Stimulated activated CD4-positive, alpha-beta T cell treated with anti-CD3 and anti-CD28 coated beads, Interleukin-4, amount 100 ng/mL, for 1 hour (primary cell): ENCODE results near the gene CITED4.

Source experiments
- DNase-seq: peaks from one replicate; pipeline ENCODE4 v3.0.0-alpha.2; 2020

Gene CITED4

DNA sequence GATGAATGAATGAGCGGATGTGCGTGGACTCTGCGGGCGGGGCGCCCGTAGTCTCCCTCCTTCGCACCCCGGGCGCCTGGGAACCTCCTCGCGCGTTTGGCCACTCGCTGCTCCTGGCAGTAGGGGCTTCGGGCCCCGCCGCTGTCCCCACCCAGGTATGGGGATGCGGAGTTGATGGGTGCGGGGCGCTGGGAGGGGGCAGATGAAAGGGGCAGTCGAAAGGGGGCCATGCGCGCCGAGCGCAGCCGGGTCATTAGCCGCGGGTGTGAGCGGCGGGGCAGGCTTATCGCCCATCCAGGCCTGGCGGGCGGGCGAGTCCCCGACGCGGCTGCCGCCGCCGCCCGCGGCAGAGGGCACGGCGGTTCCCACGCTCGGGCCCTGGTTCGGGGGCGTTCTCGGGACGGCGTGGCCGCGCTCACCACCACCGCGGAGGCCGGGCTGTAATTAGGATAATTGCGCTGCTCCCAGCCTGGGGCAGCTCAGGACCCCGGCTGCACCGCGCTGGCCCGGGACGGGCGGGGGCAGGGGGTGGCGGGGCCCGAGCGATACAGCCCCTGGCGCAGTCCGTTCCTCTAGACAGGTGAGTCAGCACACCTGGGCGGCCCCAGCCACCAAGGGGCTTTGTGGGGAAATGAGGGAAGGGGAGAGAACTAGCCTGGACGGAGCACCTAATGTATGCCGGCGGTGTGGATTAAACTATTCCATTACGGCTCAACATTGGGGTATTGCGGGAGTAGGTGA, 22.1 kb upstream of the CITED4 start:
- no peak for DNase-seq

DNA sequence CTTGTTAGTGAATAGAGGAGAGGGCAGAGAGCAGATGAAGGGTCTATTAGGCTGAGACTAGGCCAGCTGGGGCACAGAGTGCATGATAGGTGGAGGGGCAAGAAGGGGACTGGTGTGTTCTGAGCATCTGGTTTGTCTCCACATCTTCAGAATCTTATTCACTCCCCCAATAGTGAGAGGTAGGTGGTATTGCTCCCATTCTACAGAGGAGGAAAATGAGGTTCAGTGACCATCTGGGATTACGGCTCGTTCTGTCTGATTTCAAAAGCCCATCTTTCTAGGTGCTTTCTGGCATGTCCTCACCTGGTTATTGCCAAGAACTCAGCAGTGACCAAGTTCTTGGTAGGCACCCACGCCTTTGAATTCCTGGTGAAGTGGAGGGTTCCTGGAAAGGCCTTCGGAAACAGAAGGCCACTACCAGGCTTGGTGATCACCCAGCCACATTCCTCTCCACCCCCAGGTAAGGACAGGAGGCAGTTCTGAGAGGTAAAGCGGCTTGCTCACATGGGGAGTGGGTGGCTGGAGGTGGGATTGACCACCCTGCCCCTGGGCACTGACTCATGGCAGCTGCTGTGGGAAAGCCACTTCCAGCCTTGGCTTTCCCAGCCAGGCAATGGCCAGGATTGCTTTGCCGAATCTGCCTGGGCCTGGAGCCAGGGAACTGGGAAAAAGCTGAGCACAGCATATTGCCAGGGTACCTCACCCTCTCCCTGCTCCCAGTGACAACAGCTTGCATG, 18.8 kb upstream of the CITED4 start:
- DNase-seq: no peak

DNA sequence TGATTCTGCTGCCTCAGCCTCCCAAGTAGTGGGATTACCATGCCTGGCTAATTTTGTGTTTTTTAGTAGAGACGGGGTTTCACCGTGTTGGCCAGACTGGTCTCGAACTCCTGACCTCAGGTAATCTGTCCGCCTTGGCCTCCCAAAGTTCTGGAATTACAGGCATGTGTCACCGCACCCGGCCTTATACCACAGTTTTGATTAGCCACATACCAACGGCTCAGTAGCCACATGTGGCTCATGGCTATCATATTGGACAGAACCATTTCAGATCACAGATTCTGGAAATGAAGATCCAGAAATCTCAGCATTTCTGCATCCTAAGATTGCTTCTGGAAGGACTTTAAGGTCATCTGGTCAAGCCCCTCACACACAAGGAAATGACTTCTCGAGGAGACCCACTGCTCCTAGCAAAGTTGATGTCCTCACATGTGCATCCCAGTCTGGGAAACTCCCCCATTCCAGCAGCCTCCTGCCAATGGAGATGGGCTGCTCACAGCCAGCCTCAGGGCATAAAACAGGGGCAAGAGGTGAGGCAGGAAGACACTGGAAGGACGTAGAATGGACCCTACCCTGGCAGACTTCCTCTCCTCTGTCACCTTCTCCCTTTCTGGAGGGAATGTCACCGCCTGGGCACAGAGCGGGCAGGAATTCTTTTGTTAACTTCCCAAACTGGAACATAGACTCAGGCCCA, 17.5 kb upstream of the CITED4 start:
- no peak for DNase-seq

DNA sequence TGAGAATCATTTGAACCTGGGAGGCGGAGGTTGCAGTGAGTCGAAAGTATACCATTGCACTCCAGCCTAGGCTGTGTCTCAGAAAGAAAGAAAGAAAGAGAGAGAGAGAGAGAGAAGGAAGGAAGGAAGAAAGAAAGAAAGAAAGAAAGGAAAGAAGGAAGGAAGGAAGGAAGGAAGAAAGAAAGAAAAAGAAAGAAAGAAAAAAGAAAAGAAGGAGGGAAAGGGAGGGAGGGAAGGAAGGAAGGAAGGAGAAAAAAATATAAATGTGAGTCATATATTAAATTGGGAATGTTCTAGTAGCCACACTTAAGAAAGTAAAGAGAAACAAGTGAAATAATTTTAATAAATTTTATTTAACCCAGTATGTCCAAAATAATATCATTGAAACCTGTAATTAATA, 16.7 kb upstream of the CITED4 start:
- DNase-seq: no peak

DNA sequence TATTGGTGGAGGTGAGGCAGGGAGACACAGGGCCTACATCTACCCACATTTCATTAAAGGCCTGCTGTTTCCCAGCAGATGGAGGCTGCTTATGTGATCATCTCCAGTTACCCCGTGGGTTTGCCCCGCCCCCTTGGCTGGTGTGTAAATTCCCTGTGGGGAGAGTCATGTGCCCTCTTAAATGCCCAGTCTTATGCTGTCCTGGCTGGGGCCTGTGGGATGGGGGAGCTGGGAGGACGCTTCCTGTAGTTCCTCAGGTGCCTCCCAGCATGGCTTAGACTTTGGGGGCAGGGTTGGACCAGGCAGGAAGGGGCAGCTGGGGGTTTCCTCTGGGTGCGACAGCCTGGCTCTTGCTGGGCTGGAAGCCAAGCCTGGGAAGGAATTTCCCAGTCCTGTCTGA, 15.5 kb upstream of the CITED4 start:
- peak; percentile 33 for DNase-seq

DNA sequence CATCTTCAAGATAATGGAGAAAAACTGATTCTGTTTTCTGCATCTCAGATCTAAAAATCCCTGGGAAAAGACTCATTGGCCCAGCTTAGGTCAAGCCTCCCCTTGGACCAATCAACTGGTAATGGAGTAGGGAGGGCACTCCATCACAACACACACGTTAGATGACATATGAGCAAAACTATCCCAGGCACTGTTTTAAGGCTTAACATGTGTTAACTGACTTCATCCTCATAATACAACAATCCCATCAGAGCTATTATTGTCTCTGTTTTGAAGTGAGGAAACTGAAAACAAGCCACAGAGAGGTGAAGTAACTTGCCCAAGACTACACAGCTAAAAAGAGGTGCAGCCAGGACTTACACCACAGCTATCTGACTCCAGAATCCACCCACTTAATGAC, 14.7 kb upstream of the CITED4 start:
- DNase-seq: no peak

DNA sequence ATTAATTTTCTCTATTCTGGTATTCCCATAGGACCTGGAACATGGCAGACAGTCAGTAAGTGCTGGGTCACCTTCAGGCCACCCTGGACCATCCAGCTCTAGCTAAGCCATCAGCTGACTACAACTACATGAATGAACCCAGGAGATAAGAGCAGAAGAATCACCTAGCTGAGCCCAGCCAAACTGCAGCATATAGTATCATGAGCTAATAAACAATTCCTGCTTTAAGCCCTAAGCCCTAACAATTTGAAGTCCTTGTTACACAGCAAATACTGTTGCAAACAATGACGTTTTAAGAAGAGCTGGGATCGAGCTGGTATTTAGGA, 14.2 kb upstream of the CITED4 start:
- DNase-seq: no peak

DNA sequence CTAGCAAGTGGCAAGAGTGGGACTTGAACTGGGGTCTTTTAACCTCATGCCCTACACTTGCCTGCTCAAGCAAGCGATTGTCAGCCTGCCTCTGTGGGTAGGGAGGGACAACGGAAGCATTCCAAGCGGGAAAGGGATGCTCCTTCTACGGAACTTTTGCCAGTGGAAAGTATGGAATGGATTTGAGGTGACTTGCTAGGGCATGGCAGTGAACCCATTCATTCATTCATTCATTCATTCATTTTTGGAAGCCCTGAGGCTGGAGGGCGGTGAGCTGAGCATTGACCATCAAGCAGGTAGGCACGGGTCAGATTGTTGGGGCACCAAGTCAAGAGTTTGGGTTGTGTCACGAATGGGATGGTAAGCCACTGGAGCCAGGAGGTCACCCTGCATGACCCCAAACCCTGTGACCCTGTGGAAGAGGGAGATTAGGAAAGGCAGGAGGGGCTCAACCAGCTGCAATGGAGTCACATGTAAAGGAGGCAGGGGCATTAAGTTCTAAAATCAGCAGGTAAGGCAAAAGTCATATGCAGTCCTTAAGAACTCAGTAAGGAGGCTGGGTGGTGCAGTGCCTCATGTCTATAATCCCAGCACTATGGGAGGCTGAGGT, 11.8 kb upstream of the CITED4 start:
- no peak for DNase-seq

DNA sequence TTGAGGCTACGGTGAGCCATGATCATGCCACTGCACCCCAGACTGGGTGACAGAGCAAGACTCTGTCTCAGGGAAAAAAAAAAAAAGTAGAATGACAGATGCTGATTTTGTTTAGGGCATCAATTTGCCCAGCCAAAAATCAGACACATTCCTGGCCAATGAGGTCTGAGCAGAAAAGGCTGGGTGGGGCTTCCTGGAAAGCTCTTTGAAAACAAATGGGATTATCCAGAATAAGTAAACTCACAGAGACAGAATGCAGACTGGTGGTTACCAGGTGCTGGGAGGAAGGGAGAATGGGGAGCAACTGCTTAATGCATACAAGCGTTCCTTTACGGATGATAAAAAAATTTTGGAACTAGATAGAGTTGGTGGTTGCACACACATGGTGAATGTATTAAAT, 10.1 kb upstream of the CITED4 start:
- no peak for DNase-seq

DNA sequence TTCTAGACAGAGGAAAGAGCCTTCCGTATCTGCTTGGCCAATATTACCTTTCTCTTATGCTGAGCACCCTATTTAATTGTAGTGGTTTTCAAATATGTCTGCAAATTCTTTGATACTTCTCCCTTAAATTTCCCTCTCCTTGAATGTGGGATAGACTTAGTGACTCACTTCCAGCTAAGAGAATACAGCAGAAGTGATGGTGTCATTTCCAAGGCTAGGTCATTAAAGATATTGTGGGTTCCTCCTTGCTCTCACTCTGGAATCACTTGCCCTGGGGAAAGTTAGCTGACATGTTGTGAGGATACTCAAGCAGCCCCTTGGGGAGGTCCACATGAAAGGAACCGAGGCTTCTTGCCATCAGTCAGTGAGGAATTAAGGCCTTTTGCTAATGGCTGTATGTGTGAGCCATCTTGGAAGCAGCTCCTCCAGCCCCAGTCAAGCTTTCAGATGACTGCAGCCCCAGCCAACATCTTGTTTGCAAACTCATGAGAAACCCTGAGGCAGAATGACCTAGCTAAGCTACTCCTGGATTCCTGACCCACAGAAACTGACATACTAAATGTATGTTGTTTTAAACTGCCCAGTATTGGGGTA, 8.1 kb upstream of the CITED4 start:
- DNase-seq: no peak

DNA sequence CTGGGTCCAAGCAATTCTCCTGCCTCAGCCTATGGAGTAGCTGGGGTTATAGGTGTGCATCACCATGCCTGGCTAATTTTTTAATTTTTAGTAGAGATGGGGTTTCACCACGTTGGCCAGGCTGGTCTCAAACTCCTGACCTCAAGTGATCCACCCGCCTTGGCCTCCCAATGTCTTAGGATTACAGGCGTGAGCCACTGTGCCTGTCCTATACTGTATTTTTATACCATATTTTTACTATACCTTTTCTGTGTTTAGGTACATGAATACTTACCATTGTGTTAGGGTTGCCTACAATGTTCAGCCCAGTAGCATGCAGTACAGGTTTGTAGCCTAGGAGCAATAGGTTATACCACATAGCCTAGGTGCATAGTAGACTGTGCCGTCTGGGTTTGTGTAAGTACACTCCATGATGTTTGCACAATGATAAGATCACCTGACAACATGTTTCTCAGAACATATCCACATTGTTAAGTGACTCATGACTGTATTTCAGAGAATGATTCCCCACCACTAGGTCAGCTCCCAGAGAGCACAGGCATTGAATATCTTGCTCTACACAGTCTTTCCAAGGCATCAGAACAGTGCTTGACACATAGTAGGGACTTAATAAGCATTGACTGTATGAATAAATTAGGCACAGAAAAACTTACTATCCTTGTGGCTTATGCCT, 6.0 kb upstream of the CITED4 start:
- no peak for DNase-seq

DNA sequence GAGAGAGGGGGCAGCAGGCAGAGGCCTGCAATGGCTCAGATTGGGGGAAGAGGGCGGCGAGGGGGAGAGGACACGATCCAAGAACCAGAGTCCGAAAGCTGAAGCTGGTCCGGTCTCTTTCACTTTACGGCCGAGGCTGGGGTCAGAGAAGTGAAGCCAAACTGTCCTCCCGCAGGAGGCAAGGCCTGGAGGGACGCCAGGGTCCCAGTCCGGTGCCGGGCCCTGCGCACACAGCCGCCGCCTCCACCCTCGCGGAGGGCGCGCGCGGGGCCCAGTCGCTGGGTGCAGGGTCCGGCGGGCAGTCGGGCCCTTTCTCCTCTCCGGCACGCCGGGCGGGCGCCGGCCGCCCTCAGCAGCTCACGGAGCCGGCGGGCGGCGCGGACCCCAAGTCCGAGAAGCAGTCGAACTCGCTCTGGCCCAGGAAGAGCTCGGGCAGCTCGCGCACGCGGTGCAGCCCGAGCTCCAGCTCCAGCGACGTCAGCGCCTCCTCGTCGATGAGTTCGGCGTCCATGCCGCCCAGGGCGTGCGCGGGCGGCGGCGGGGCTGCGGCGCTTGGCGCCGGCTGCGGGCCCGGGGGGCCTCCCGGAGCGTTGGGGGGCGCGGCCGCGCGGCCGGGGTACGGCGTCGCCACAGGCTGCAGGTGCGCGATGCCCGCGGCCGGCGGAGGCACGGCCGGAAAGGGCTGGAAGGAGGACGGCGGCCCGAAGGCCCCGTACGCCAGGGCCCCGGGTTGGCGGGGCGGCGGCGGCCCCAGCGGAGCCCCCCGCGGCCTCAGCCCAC, 749 bp downstream of the CITED4 start:
- DNase-seq: peak; percentile 50

DNA sequence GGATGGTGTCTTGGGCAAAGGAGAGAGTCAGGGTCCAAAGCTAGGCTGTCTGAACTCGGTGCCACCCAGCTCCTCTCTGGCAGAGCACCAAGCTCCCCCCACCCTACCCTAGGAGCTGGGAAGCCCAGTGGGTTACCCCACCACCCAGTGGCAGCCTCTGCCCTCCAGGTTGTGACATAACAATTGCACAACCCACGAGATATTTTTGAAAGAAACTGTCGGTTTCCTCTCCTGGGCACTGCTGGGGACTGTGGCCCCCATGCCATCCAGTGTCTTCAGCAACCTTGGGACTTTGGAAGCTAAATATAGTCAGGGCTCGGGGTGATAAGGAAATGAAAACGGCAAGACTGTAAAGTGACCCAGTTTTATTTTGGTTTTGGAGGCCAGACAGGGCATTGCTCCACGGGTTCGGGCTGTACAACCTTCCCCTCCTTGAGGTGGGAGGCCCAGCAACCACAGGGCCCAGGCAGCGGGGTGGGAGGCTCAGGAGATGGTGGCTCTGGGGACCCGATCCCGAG, 1.4 kb downstream of the CITED4 start:
- no peak for DNase-seq

DNA sequence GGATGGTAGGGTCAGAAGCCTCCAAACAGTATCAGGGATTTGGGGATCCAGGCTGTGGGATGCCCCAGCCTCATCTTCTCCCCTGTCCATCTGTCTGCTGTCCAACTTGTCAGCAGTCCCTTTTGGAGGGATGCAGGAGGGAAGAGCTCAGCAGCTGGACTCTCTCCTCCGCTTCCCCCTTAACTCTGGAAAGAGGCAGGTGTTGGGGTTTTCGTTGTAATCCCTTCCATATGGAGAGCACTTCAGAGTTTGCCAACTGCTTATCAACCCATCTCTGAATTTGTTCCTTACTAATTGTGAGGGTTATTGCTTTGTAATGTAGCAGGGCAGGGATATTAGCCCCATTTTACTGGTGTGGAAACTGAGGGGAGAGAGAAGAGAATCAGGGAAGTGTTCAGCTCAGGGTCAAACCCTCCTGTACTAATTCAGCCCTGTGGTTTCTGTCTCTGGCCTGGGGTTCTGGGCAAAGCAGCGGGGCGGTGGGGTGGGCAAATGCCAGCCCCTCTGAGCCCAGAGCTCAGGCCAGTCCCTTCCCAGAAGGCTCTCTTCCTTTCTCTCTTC, 3.2 kb downstream of the CITED4 start:
- DNase-seq: no peak

DNA sequence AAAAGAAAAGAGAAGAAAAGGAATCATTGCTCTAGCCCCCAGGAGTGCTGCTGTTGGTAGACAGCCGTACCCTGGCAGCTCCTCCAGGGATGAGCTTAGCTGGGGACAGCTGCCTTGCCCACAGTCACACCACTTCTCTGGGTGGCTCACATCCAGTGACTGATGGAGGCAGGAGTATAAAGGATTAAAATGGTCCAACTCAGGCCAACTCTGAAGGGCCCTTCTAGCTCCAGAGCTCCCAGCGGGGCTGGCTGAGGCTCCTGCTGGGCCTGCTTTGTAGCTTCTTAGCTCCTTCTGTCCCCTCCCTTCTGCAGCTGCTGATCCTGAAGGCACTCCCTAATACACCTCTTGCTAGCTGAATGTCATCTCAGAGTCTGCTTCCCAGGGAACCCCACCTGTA, 4.4 kb downstream of the CITED4 start:
- no peak for DNase-seq

DNA sequence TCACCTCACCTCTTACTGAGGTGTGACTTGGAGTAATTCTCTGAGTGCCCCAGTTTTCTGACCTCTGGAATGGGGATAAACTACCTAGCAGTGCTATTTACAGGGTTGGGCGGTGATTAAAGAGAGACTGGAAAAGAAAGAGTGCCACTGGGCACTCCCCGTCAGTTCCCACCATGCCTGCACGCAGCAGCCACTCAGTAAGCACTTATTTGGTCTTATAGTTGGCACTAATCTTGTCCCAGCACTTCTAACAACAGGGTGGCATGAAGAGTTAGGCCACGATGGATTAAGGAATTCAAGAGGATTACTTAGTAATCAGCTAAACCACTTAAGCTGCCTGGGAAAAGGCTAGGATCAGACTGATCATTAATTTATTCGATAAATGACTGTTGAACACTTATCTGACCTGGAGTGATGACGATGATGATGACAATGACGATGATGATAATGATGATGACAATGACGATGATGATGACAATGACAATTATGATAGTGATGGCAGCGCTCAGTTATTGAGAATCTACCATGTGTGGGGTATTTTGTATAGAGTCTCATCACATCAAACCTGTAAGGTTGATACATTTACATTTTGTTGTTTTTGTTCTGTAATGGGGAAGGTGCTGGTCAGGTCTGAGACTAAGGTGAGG, 5.4 kb downstream of the CITED4 start:
- no peak for DNase-seq

DNA sequence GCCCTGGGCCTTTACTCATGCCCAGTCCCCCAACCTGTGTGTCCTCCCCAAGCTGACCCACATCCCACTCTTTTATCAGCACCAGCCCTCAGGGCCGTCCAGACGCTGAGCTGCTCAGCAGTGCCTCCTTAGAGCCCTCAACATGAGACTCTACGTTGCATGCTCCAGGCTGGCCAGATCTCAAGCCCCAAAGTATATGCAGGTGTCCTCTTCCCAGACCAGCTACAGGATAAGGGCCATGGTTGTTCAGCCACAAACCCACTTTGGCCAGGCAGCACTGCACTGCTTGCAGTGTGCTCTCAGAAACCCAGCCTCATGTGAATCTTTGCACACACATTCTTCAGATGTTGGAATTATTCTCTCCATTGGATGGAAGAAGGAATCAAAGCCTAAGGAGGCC, 6.0 kb downstream of the CITED4 start:
- DNase-seq: no peak

DNA sequence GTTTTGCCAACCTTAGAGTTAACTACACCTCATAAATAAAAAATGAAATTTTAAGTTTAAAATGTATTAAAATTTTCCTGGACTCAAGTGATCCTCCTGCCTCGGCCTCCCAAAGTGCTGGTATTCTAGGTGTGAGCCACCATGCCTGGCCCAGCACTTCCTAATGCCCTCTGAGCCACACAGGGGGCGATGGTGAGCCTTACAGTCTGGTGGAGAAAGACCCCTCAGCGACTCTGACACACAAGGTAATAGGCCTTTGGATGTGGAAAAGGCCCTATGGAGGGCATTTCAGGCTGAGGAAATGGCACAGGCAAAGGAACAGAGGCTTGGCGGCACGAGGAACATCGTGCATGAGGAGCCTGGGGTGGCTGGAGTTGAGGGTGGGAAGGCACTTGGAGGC, 6.7 kb downstream of the CITED4 start:
- peak; percentile 31 for DNase-seq

DNA sequence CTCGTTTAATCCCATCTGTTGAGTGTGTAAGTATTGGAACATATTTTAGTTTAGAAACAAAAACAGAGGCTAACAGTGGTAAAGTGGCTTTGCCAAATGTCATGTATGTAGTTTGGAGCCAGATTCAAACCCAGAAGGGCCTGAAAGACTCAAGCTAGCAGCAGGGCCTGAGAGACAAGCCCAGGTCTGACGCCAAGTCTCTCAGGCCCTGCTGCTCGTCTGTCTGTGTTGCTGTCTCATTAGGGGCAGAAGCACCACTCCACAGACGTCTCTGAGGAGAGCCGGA, 8.3 kb downstream of the CITED4 start:
- DNase-seq: no peak

DNA sequence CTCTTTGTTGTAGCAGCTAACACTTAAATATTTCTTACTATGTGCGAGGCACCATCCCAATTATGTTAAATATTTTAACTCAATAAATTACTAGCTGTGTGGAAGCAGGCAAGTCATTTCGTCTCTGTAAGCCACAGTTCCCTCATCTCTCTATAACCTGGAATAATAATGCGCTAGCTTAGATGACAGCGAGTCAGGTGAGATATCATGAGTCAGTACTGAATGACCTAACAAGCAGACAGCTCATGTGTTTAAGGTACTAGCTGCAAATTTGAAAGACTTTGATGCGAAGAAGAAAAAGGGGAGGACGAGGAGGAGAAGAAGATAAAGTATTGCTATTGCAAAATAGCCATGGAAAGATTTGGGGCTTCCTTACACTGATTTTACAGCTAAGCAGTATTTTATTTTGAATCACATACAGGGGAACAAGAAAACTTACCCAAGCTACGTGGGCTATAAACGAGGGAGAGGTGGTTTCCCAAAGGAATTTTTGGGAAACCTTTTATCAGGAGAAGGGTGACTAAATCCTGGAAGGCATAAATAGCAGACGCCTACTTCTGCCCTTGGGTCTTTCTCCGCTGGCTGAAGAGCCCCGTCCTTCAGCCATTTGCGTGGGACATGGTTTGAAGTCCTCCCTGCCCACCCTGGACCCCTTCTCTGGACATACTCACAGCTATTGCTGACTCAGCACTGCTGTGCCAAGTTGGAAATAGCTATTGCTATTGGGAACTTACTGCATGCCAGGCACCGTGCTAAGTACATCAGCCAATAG, 8.9 kb downstream of the CITED4 start:
- DNase-seq: no peak
